Epithelial cell of esophagus (primary cell): ENCODE results near the gene GON4L.
"Not testable (repeated sequence)": the region's sequence is repeated elsewhere in the genome, so short reads cannot be mapped to it uniquely, and the experiment has no call there.

Experiments
- DNase-seq: peaks from one replicate; pipeline ENCODE4 v3.0.0; 2010; ENCODE audit warnings: low read depth
- H3K4me3 ChIP-seq: 2 replicates; pipeline ENCODE4 v1.5.1; 2011; ENCODE audit warnings: mild to moderate bottlenecking, low read length, control low read depth
- TF ChIP-seq, protein P1 (sequence below): IDR thresholded peaks from 2 replicates; pipeline ENCODE4 v1.5.1; 2011; ENCODE audit warnings: low read depth, mild to moderate bottlenecking, low read length, control low read depth, inconsistent platforms; ENCODE audit not compliant: insufficient read depth; ENCODE audit errors: missing control alignments

Gene GON4L

DNA sequence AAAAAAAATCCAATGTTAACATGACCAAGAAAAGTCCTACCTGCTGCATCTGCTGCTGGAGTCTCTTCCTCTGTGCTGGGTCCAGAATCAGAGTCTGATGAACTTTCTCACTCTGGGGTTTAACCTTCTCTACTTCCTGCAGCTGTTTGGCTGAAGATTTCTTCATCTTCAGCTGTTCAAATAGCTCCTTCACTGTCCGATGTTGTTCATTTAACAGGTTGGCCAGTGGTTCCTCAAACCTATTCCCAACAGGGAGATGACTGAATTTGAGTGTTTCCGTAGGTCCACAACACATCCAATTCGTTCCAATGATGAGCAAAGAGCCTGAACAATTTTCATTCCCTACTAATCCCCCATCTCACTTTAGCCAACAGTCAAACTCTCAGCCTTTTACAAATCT is 79.4 kb downstream of the GON4L start:
- DNase-seq = no peak

DNA sequence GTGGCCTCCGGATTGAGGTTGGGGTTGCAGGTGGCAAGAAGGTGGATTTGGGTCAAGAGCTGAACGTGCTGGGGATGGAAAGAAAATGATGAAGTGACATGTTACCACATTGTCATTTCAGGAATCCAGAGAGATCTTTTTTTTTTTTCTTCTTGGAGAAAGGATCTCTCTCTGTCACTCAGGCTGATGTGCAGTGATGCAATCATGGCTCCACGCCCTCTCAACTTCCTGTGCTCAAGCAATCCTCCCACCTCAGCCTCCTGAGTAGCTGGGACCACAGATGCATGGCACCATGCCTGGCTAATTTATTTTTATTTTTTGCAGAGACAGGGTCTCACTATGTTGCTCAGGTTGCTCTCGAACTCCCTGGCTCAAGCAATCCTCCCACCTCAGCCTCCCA is 80.6 kb downstream of the GON4L start:
- no peak overlapping the region for H3K4me3 ChIP-seq
- peak; percentile 53 for DNase-seq
- TF ChIP-seq, protein P1, sequence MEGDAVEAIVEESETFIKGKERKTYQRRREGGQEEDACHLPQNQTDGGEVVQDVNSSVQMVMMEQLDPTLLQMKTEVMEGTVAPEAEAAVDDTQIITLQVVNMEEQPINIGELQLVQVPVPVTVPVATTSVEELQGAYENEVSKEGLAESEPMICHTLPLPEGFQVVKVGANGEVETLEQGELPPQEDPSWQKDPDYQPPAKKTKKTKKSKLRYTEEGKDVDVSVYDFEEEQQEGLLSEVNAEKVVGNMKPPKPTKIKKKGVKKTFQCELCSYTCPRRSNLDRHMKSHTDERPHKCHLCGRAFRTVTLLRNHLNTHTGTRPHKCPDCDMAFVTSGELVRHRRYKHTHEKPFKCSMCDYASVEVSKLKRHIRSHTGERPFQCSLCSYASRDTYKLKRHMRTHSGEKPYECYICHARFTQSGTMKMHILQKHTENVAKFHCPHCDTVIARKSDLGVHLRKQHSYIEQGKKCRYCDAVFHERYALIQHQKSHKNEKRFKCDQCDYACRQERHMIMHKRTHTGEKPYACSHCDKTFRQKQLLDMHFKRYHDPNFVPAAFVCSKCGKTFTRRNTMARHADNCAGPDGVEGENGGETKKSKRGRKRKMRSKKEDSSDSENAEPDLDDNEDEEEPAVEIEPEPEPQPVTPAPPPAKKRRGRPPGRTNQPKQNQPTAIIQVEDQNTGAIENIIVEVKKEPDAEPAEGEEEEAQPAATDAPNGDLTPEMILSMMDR = no peak

More for the DNA sequence above, 79.4 kb downstream of the GON4L start:
- no peak overlapping the region for H3K4me3 ChIP-seq
- TF ChIP-seq, protein P1 = no peak

DNA sequence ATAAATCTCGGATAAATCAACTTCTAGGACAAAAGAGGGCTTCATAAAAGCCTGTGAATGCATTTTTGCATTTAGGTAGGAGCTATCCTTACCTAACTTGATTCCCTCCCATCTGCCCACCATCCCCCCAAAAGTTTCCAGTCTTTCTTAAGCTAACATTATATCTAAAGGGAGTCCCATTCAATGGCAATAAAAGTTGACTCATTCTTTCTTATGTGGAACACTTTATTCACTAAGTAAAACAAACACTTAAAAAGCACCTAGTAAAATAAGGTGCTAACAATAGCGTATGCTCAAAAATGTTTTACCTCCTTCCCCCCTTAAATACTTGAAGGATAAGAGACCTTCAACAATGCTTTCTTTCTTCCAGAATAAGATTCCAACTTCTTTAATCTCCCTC is 83.8 kb downstream of the GON4L start:
- TF ChIP-seq, protein P1 = no peak
- no peak for DNase-seq
- no peak overlapping the region for H3K4me3 ChIP-seq

DNA sequence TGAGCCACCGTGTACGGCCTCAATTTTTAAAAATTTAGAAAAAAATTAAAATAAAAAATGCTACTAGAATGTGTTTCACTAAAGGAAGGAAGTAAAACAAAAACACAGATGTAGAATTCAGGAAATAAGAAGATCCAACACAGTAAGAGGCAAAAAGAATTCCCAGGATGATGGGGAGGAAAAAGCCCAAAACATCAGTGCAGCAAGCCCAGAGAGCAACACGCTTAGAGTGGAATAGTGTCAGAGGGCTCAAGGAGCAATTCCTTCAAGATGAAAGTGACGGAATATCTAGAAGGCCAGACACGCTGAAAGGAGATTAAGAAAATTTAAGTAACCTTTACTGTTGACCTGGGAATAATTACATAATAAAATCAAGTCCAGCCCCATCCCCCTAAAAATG is 87.8 kb downstream of the GON4L start:
- TF ChIP-seq, protein P1 = no peak
- no peak for DNase-seq
- no peak overlapping the region for H3K4me3 ChIP-seq

DNA sequence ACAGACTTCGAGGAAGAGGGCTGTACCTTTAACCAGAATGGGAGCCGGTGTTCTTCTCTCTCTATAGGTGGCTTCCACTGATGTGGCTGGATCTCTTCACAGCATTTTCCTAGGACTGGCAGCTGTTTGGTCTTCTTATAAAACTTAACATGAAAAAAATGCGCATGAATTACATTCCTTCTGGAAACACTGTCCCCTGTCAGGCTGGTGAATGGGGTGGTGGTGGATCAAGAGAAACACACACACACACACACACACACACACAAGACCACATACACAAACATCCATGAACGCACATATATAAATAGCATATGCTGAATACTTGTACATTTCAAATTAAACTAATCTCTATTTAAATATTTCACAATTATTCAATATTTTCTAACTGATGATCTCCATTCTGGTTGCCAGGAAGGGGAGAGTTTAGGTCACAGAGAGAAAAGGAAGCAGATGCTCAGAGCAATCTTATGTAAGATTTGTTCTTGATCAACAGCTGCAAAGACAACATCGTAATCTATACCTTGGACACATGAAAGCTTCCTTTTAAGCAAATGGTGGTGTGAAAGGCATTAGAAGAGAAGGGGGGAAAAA is 89.5 kb downstream of the GON4L start:
- H3K4me3 ChIP-seq, DNase-seq: not testable (repeated sequence)

DNA sequence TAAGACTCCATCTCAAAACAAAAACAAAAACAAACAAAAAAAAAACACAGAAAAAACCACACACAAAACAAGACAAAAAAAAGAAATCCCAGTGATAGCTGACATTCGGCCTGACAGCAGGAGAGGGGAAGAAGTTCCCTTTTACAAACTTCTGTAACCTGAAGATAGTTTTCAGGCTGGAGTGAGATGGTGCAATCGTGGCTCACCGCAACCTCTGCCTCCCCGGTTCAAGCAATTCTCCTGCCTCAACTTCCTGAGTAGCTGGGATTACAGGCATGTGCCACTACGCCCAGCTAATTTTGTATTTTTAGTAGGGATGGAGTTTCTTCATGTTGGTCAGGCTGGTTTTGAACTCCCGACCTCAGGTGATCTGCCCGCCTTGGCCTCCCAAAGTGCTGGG is 93.0 kb downstream of the GON4L start:
- DNase-seq, H3K4me3 ChIP-seq: not testable (repeated sequence)

DNA sequence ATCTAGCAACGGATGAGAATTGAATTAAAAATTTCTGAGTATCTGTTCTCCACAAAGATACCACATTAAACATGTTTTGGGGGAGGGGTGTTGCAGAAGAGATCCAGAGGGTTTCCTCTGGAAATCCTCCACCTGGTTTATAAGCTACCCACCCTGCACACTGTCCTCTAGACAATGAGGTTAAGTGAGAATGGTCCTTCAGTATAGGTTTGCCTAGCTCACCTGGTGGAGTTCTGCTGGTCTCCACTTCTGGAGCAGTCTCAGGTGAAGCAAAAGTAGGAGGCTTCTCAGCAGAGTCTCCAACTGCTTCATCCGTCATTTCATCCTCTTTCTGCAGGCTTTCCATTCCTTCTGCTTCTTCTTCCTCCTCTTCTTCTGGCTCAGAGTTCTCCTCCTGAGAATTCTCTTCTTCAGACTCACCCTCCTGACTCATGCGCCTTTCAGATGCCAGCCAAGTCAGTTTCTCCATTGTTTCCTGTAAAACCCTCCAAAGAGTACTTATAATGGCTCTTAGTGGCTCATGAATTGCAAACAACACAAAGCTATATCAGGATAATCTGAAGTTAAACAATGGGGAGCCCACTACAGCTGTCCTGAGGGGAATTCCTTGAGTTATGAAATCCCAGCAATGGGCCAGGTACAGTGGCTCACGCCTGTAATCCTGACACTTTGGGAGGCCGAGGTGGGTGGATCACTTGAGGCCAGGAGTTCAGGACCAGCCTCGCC is 93.8 kb downstream of the GON4L start:
- DNase-seq = peak; percentile 95
- TF ChIP-seq, protein P1 = peak; percentile 12

DNA sequence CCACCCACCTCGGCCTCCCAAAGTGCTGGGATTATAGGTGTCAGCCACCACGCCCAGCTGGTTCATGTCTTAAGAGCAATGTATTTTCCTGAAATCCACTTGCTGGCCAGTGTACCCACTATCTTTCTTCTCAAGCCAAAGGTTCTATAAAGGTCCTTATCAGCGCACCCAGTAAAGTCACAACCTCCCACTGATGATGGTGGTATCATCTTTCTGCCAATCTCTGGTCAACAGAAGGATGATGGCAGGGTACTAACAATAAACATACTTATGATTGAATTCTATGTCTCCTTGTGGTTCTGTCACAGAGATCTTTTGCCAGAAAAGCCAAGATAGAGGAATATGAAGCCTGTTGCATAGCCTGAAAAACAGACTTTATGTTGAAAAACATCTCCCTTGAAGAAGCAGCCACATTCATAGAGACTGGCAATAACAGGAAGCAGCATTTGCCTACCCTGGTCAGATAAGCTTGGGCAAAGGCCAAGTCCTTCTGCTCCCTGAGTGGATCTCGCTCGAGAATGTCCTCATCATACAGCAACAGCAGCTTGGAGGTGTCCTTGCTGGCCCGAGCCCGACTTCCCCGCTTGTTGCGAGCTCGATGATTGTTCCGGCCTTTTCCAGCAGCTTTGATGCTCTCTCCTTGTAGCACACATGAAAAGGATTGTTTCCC is 95.1 kb downstream of the GON4L start:
- TF ChIP-seq, protein P1 = no peak
- DNase-seq = no peak
- H3K4me3 ChIP-seq = no peak overlapping the region

More for the DNA sequence above, 93.8 kb downstream of the GON4L start:
- not testable (repeated sequence) for H3K4me3 ChIP-seq
